ENCODE measurements around the gene LAMTOR4. TPM values are rescaled to one million over a fixed set of nuclear protein-coding genes. Genes with fewer than 3 reads are reported as not detected.
A peak's percentile ranks its signal among the peaks of the same experiment; 100 is the strongest.

Gene LAMTOR4
- total RNA-seq, 1 donor from 2014 or later = 106 TPM

- no peak overlapping the region for H3K4me3 Mint-ChIP-seq (ENCODE audit: low read depth)
- peaks cover 42% of the 10 kb centered on the region for H3K27me3 Mint-ChIP-seq
- no peak overlapping the region for H3K27ac Mint-ChIP-seq
- H3K9me3 Mint-ChIP-seq (ENCODE audit: low read depth) = no peaks in the 10 kb centered on the region
- no peak for TF ChIP-seq CTCF (IDR thresholded peaks at IDR 0.05; ENCODE audit: unreplicated experiment)
- H3K36me3 Mint-ChIP-seq (ENCODE audit: insufficient read depth) = peaks cover 2% of the 10 kb centered on the region
- DNase-seq (ENCODE audit: low spot score, unreplicated experiment) = no peak
- H3K4me1 Mint-ChIP-seq (ENCODE audit: low read depth) = peaks cover 27% of the 10 kb centered on the region
These were observed 17.7 kb downstream of the LAMTOR4 start for GRCh38 chr7:100166317-100166940.

GRCh38 chr7:100166970-100167911, 18.5 kb downstream of the LAMTOR4 start:
- no peaks in the 10 kb centered on the region for H3K9me3 Mint-ChIP-seq (ENCODE audit: low read depth)
- H3K36me3 Mint-ChIP-seq (ENCODE audit: insufficient read depth) = peaks cover 2% of the 10 kb centered on the region
- peaks cover 42% of the 10 kb centered on the region for H3K27me3 Mint-ChIP-seq
- no peak for TF ChIP-seq CTCF (IDR thresholded peaks at IDR 0.05; ENCODE audit: unreplicated experiment)
- DNase-seq (ENCODE audit: low spot score, unreplicated experiment) = no peak
- H3K4me3 Mint-ChIP-seq (ENCODE audit: low read depth) = peak overlapping the region; percentile 62
- peaks cover 29% of the 10 kb centered on the region for H3K4me1 Mint-ChIP-seq (ENCODE audit: low read depth)
- no peak overlapping the region for H3K27ac Mint-ChIP-seq

- H3K27me3 Mint-ChIP-seq = peaks cover 42% of the 10 kb centered on the region
- TF ChIP-seq CTCF (IDR thresholded peaks at IDR 0.05; ENCODE audit: unreplicated experiment) = no peak
- no peak for DNase-seq (ENCODE audit: low spot score, unreplicated experiment)
- H3K4me3 Mint-ChIP-seq (ENCODE audit: low read depth) = peak overlapping the region; percentile 62
- H3K27ac Mint-ChIP-seq = no peak overlapping the region
- H3K4me1 Mint-ChIP-seq (ENCODE audit: low read depth) = peaks cover 29% of the 10 kb centered on the region
- H3K9me3 Mint-ChIP-seq (ENCODE audit: low read depth) = no peaks in the 10 kb centered on the region
- H3K36me3 Mint-ChIP-seq (ENCODE audit: insufficient read depth) = peaks cover 2% of the 10 kb centered on the region
These were observed 19.2 kb downstream of the LAMTOR4 start for GRCh38 chr7:100167912-100168323.

GRCh38 chr7:100169147-100169850, 20.6 kb downstream of the LAMTOR4 start:
- peak overlapping the region; percentile 62 for H3K4me3 Mint-ChIP-seq (ENCODE audit: low read depth)
- no peak for DNase-seq (ENCODE audit: low spot score, unreplicated experiment)
- peaks cover 8% of the 10 kb centered on the region for H3K36me3 Mint-ChIP-seq (ENCODE audit: insufficient read depth)
- H3K27me3 Mint-ChIP-seq = peaks cover 40% of the 10 kb centered on the region
- H3K27ac Mint-ChIP-seq = no peak overlapping the region
- TF ChIP-seq CTCF (IDR thresholded peaks at IDR 0.05; ENCODE audit: unreplicated experiment) = no peak
- H3K9me3 Mint-ChIP-seq (ENCODE audit: low read depth) = no peaks in the 10 kb centered on the region
- H3K4me1 Mint-ChIP-seq (ENCODE audit: low read depth) = peaks cover 29% of the 10 kb centered on the region
